ENCODE measurements around the gene PLG. TPM values are rescaled to one million over a fixed set of nuclear protein-coding genes. Genes with fewer than 3 reads are reported as not detected.

Gene PLG
- total RNA-seq, 1 donor = 0.36 TPM

GRCh38 chr6:160766989-160767646 lies 65.1 kb downstream of the PLG start:
- Histone ChIP-seq H3K27ac (ENCODE audit: low read depth, low read length) (no peak overlapping the region), H4K20me1 (ENCODE audit: insufficient read depth, low read length) (no peaks in the 10 kb centered on the region), H3K4me2 (ENCODE audit: insufficient read depth, low read length) (peak overlapping the region; percentile 51), H3K79me2 (ENCODE audit: insufficient read depth, low read length) (no peaks in the 10 kb centered on the region), H3K4me3 (ENCODE audit: insufficient read depth, low read length) (peak overlapping the region; percentile 42), H3K9me3 (ENCODE audit: low read depth, low read length) (no peaks in the 10 kb centered on the region), H2AFZ (ENCODE audit: low read length) (peak overlapping the region; percentile 47), H3K27me3 (ENCODE audit: insufficient read depth, low read length) (no peaks in the 10 kb centered on the region), H3K36me3 (ENCODE audit: insufficient read depth, low read length) (no peaks in the 10 kb centered on the region), H3K4me1 (ENCODE audit: insufficient read depth, low read length) (no peaks in the 10 kb centered on the region)
- peak; percentile 50 for TF ChIP-seq CTCF (IDR thresholded peaks at IDR 0.05; ENCODE audit: extremely low read depth, low read depth, low read length)
- peak; percentile 64 for DNase-seq (ENCODE audit: insufficient read length, low spot score, missing footprints)

GRCh38 chr6:160767647-160768019 lies 65.6 kb downstream of the PLG start:
- H3K27ac ChIP-seq (ENCODE audit: low read depth, low read length) = no peak overlapping the region
- DNase-seq (ENCODE audit: insufficient read length, low spot score, missing footprints) = peak; percentile 80
- H2AFZ ChIP-seq (ENCODE audit: low read length) = no peak overlapping the region
- no peaks in the 10 kb centered on the region for H4K20me1 ChIP-seq (ENCODE audit: insufficient read depth, low read length)
- H3K9me3 ChIP-seq (ENCODE audit: low read depth, low read length) = no peaks in the 10 kb centered on the region
- H3K79me2 ChIP-seq (ENCODE audit: insufficient read depth, low read length) = no peaks in the 10 kb centered on the region
- no peaks in the 10 kb centered on the region for H3K36me3 ChIP-seq (ENCODE audit: insufficient read depth, low read length)
- H3K4me3 ChIP-seq (ENCODE audit: insufficient read depth, low read length) = no peak overlapping the region
- TF ChIP-seq CTCF (IDR thresholded peaks at IDR 0.05; ENCODE audit: extremely low read depth, low read depth, low read length) = no peak
- no peaks in the 10 kb centered on the region for H3K4me1 ChIP-seq (ENCODE audit: insufficient read depth, low read length)
- H3K27me3 ChIP-seq (ENCODE audit: insufficient read depth, low read length) = no peaks in the 10 kb centered on the region
- peak overlapping the region; percentile 51 for H3K4me2 ChIP-seq (ENCODE audit: insufficient read depth, low read length)

GRCh38 chr6:160768101-160768500 lies 66.1 kb downstream of the PLG start:
- Histone ChIP-seq H3K9me3 (ENCODE audit: low read depth, low read length) (no peaks in the 10 kb centered on the region), H3K4me3 (ENCODE audit: insufficient read depth, low read length) (no peak overlapping the region), H3K4me2 (ENCODE audit: insufficient read depth, low read length) (no peak overlapping the region), H3K36me3 (ENCODE audit: insufficient read depth, low read length) (no peaks in the 10 kb centered on the region), H3K79me2 (ENCODE audit: insufficient read depth, low read length) (no peaks in the 10 kb centered on the region), H3K4me1 (ENCODE audit: insufficient read depth, low read length) (no peaks in the 10 kb centered on the region), H4K20me1 (ENCODE audit: insufficient read depth, low read length) (no peaks in the 10 kb centered on the region), H3K27ac (ENCODE audit: low read depth, low read length) (no peak overlapping the region), H2AFZ (ENCODE audit: low read length) (no peak overlapping the region), H3K27me3 (ENCODE audit: insufficient read depth, low read length) (no peaks in the 10 kb centered on the region)
- peak; percentile 6 for DNase-seq (ENCODE audit: insufficient read length, low spot score, missing footprints)
- no peak for TF ChIP-seq CTCF (IDR thresholded peaks at IDR 0.05; ENCODE audit: extremely low read depth, low read depth, low read length)

- TF ChIP-seq CTCF (IDR thresholded peaks at IDR 0.05; ENCODE audit: extremely low read depth, low read depth, low read length) = no peak
Measured at GRCh38 chr6:160774399-160774798, 72.4 kb downstream of the PLG start.

More at GRCh38 chr6:160774399-160774798, 72.4 kb downstream of the PLG start:
- Histone ChIP-seq H3K36me3 (ENCODE audit: insufficient read depth, low read length) (no peaks in the 10 kb centered on the region), H3K9me3 (ENCODE audit: low read depth, low read length) (no peaks in the 10 kb centered on the region), H3K4me2 (ENCODE audit: insufficient read depth, low read length) (no peak overlapping the region), H3K27me3 (ENCODE audit: insufficient read depth, low read length) (no peaks in the 10 kb centered on the region), H2AFZ (ENCODE audit: low read length) (no peak overlapping the region), H3K27ac (ENCODE audit: low read depth, low read length) (no peak overlapping the region), H4K20me1 (ENCODE audit: insufficient read depth, low read length) (no peaks in the 10 kb centered on the region), H3K4me1 (ENCODE audit: insufficient read depth, low read length) (no peaks in the 10 kb centered on the region), H3K79me2 (ENCODE audit: insufficient read depth, low read length) (no peaks in the 10 kb centered on the region), H3K4me3 (ENCODE audit: insufficient read depth, low read length) (no peak overlapping the region)
- DNase-seq (ENCODE audit: insufficient read length, low spot score, missing footprints) = peak; percentile 34

Measured in osteoblast (primary cell).